ENCODE results near the gene CIAO2B. TPM values are rescaled to one million over a fixed set of nuclear protein-coding genes. Genes with fewer than 3 reads are reported as not detected.

CIAO2B gene
- total RNA-seq, 1 donor from 2014 or later: 58.1 TPM

DNA sequence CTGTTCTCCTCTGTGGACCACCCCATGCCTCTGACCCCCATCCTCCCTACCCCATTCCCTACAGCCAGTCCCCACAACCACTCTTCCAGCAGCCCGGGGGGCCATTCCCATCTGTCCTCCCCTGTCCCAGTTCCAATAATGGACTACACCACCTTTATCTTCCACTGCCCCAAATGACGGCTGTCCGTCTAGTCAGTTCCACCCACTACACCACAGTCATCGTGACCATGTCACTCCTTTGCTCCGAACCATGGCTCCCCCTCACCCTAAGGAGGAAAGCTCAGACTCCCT, 38.6 kb downstream of the CIAO2B start:
- DNase-seq (ENCODE audit: low spot score, unreplicated experiment): no peak
- no peak overlapping the region for H3K27ac Mint-ChIP-seq
- H3K4me3 Mint-ChIP-seq (ENCODE audit: low read depth): no peak overlapping the region
- peaks cover 1% of the 10 kb centered on the region for H3K36me3 Mint-ChIP-seq (ENCODE audit: insufficient read depth)
- H3K9me3 Mint-ChIP-seq (ENCODE audit: low read depth): no peaks in the 10 kb centered on the region
- peaks cover 13% of the 10 kb centered on the region for H3K4me1 Mint-ChIP-seq (ENCODE audit: low read depth)
- no peaks in the 10 kb centered on the region for H3K27me3 Mint-ChIP-seq
- TF ChIP-seq CTCF (IDR thresholded peaks at IDR 0.05; ENCODE audit: unreplicated experiment): no peak

GRCh38 chr16:66894948-66895688, 39.1 kb downstream of the CIAO2B start:
- Mint-ChIP-seq H3K27ac (no peak overlapping the region), H3K36me3 (ENCODE audit: insufficient read depth) (peaks cover 1% of the 10 kb centered on the region)
- DNase-seq (ENCODE audit: low spot score, unreplicated experiment): peak; percentile 45

GRCh38 chr16:66894055-66894454, 40.1 kb downstream of the CIAO2B start:
- TF ChIP-seq CTCF (IDR thresholded peaks at IDR 0.05; ENCODE audit: unreplicated experiment): no peak
- H3K4me3 Mint-ChIP-seq (ENCODE audit: low read depth): no peak overlapping the region
- DNase-seq (ENCODE audit: low spot score, unreplicated experiment): no peak
- H3K9me3 Mint-ChIP-seq (ENCODE audit: low read depth): no peaks in the 10 kb centered on the region
- H3K4me1 Mint-ChIP-seq (ENCODE audit: low read depth): peaks cover 4% of the 10 kb centered on the region
- H3K27me3 Mint-ChIP-seq: no peaks in the 10 kb centered on the region
- no peak overlapping the region for H3K27ac Mint-ChIP-seq
- peaks cover 1% of the 10 kb centered on the region for H3K36me3 Mint-ChIP-seq (ENCODE audit: insufficient read depth)

More at GRCh38 chr16:66894948-66895688, 39.1 kb downstream of the CIAO2B start:
- no peaks in the 10 kb centered on the region for H3K9me3 Mint-ChIP-seq (ENCODE audit: low read depth)
- peak; percentile 79 for TF ChIP-seq CTCF (IDR thresholded peaks at IDR 0.05; ENCODE audit: unreplicated experiment)
- no peaks in the 10 kb centered on the region for H3K27me3 Mint-ChIP-seq
- peaks cover 11% of the 10 kb centered on the region for H3K4me1 Mint-ChIP-seq (ENCODE audit: low read depth)
- H3K4me3 Mint-ChIP-seq (ENCODE audit: low read depth): no peak overlapping the region

- H3K4me3 Mint-ChIP-seq (ENCODE audit: low read depth): no peak overlapping the region
- no peaks in the 10 kb centered on the region for H3K9me3 Mint-ChIP-seq (ENCODE audit: low read depth)
- H3K27ac Mint-ChIP-seq: no peak overlapping the region
- DNase-seq (ENCODE audit: low spot score, unreplicated experiment): no peak
- H3K27me3 Mint-ChIP-seq: no peaks in the 10 kb centered on the region
- H3K36me3 Mint-ChIP-seq (ENCODE audit: insufficient read depth): peaks cover 1% of the 10 kb centered on the region
- H3K4me1 Mint-ChIP-seq (ENCODE audit: low read depth): peaks cover 2% of the 10 kb centered on the region
- TF ChIP-seq CTCF (IDR thresholded peaks at IDR 0.05; ENCODE audit: unreplicated experiment): no peak
These were observed 42.4 kb downstream of the CIAO2B start for GRCh38 chr16:66891797-66892196.

DNA sequence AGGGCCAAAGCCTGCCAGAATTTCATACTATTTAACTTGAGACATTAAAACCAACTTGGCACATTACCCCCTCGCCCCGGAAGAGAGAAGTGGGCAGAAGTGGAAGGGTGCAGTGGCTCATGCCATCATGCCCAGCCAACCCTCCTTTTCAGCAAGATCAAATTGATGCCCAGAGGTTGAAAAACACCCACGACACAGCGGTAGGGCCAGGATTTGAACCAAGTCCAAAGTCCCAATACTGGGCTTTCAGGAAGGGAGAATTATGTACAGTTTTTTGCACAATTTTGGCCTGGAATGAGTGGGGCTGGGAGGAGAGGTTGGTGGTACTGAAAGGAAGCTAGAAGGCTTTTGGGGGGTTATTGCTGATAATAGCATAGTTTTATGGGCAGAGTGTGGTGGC, 42.8 kb downstream of the CIAO2B start:
- no peaks in the 10 kb centered on the region for H3K27me3 Mint-ChIP-seq
- H3K36me3 Mint-ChIP-seq (ENCODE audit: insufficient read depth): peaks cover 1% of the 10 kb centered on the region
- no peak overlapping the region for H3K27ac Mint-ChIP-seq
- H3K4me1 Mint-ChIP-seq (ENCODE audit: low read depth): no peaks in the 10 kb centered on the region
- DNase-seq (ENCODE audit: low spot score, unreplicated experiment): no peak
- no peak overlapping the region for H3K4me3 Mint-ChIP-seq (ENCODE audit: low read depth)
- no peak for TF ChIP-seq CTCF (IDR thresholded peaks at IDR 0.05; ENCODE audit: unreplicated experiment)
- H3K9me3 Mint-ChIP-seq (ENCODE audit: low read depth): no peaks in the 10 kb centered on the region
